ENCODE data around the gene MTCP1. TPM values are rescaled to one million over a fixed set of nuclear protein-coding genes. Genes with fewer than 3 reads are reported as not detected.

The MTCP1 gene, protein sequence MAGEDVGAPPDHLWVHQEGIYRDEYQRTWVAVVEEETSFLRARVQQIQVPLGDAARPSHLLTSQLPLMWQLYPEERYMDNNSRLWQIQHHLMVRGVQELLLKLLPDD
- total RNA-seq (2014; rRNA removed; shearing (Covaris generic)), result 3.8 and 11.6 TPM in 2 replicates

DNA sequence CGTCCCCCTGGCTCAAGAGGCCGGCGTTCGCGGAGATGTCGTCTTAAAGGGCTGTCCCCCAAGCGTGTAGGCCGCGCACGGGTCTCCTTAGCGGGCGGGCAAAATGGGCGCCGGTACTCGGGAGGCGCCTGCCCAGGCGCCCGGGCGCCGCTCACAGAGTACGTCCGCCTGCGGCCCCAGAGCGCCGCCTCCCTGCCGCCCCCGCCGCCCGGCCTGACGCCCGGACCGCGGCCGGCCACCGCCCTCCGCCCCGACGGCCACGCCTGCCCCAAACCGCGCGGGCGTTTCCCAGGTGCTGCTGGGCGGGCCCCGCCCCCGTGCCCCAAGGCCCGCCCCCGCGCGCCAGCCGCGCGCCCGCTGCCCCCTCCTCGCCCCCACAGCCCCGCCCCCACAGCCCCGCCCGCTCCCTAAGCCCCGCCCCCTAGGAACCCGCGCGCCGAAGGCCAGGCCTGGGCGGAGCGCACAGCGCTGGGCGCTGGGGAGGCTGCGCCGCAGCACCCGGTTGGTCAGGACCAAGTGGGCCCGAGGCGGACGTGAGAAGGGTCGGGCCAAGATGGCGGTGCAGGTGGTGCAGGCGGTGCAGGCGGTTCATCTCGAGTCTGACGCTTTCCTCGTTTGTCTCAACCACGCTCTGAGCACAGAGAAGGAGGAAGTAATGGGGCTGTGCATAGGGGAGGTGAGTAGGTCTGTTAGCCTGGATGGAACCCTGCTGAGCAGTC lies at the start of gene MTCP1, which contains the start of the genes BRCC3 and CMC4:
Gene MTCP1, minus strand, starts transcription at position 162 of the 719 bp plus-strand sequence. CDS start 5,126 bp downstream, outside the sequence.
Gene BRCC3, plus strand, starts transcription at position 534 of the 719 bp plus-strand sequence. Its CDS starts 20 bp downstream, at position 554.
Gene CMC4, minus strand, starts transcription at position 162 of the 719 bp plus-strand sequence. CDS start 7,113 bp downstream, outside the sequence.
- peak; percentile 86 for DNase-seq (ENCODE audit: low read depth)

DNA sequence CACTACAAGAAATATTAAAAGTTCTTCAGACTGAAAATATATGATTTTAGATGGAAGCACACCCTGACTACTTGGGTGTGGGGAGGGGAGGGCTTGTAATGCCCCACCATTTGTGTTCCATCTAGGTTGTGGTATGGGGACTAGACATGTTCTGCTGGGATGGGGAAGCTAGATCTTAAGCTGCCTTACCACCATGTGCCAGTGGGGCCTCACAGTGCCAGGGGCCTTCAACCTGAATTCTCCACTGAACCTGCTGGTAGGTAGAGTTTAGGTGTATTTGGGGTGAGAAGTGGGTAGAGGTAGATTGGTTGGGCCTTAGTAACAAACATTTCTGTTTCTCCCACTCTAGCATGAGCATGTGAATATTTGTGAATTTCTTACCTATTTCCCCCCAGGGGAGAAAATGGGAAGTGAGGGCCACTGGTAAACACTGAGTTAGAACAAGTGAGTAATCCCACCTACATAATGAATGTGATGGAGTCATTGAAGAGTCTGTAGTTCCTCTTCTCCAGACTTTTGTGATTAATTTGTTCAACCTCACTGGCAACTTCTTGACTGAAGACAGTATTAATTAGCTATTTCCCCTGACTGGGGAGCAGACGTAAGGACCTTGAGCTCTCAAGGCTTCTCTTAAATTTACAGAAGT lies 44.4 kb upstream of the MTCP1 start:
- no peak for DNase-seq (ENCODE audit: low read depth)

DNA sequence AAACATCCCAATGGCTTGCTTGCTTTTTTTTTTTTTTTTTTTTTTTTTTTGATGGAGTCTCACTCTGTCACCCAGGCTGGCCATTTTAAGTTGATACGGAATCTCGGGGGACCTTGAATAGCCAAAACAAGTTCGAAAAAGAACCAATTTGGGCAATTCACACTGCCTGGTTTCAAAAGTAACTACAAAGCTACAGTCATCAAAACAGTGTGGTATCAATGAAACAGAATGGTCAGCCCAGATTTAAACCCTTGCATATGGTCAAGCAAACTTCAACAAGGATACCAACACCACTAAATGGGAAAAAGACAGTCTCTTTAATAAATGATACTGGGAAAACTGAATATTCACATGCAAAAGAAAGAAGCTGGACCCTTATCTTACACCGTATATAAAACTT lies 42.2 kb upstream of the MTCP1 start:
- no peak for DNase-seq (ENCODE audit: low read depth)

DNA sequence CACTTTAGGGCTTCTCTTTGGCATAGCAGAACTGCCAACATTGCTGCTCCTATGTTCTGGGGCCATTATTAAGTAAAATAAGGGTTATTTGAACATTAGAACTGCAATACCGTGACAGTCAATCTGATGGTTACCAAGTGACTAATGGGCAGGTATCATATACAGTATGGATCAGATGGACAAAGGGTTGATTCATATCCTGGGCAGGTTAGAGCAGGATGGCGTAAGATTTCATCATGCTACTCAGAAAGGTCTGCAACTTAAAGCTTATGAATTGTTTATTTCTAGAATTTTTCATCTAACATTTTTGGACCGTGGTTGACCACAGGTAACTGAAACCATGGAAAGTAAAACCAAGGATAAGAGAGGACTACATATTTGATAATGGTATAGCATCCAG lies 41.2 kb upstream of the MTCP1 start:
- peak; percentile 3 for DNase-seq (ENCODE audit: low read depth)

DNA sequence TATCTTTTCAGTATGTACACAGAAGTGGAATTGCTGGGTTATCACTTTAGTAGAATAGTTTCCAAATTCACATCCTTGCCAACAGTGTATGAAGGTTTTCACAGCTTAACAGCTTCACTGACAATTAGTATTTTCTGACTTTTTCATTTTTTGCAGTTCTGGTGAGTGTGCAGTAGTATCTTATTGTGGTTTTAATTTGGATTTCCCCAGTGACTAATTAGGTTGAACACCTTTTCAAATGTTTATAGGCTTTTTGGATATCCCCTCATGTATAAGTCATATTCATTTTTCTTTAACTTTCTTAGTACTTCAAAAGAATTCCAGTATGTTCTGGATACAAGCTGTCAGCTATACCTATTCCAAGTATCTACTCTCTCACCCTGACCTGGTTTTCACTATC lies 37.5 kb upstream of the MTCP1 start:
- DNase-seq (ENCODE audit: low read depth), result no peak

DNA sequence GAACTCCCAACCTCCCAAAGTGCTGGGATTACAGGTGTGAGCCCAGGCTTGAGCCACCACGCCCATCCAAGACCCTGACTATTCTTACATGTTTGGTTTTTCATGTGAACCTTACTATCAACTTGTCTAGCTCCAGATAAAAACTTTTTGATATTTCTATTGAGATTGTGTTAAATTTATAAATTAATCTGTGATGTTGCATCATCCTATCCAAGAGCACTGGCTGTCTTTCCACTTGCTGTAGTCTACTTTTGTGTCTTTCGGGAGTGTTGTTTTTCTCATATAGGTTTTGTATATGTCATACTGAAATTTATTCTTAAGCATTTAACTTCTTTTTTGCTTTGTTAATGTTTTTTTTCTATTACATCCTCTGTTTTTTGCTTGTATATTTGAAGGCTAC lies 35.0 kb upstream of the MTCP1 start:
- DNase-seq (ENCODE audit: low read depth), result no peak

DNA sequence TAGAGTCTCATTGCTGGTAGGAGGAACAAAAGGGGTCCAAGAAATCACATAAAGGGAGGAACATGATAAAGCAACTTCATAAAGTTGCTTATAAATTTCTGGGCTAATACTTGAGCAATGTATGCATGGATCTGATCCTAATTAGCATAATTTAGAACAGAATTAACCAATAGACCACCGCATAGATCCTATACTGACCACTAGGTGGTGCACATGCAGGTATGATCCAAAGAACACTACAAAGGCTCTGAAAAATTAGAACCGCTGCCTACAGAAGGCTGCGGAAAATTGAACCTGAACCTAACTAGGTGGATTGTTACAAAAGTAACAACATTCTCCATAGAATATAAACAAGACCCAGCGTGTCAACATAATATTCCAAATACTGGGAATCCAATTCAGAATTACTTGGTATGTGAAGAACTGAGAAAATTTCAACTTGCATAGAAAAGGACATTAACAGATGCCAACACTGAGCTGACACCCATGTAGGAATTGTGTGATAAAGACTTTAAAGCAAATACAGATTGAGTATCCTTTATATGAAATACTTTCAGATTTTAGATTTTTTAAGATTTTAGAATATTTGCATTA lies 23.6 kb upstream of the MTCP1 start:
- peak; percentile 36 for DNase-seq (ENCODE audit: low read depth)

DNA sequence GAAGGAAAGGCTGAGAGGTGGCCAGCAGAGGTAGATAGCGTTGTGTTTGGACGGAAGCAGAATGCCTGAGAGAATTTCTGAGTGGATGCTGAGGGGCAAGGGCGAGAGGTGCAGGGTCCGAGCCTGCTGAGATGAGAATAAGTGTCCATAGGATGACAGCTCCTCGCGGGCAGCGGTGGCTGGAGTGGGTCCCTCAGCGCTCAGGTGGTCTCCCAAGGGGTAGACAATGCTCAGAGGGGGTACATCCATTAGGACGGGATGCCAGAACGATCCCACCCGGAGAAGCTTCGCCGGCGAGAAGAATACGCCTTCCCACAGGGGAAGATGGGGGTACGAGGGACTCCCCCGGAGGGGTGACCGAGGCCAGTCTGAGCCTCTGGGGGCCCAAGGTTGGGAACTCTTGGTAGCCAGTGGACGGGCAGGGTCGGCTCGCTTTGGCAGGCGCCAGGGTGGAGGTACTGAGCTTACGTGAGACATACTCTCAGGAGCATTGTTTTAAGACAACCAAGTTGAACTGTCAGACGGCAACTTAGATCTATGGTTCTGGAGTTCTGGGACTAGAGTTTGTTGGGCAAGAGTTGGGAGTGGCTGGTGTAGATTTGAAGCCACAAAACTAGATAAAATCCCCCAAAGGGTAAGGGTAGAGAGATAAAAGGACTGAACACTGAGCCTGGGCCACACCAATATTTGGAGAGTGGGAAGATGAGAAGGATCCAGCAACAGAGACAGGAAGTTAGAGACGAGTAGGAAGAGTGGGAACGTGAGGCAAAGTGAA lies 16.2 kb upstream of the MTCP1 start:
- no peak for DNase-seq (ENCODE audit: low read depth)

DNA sequence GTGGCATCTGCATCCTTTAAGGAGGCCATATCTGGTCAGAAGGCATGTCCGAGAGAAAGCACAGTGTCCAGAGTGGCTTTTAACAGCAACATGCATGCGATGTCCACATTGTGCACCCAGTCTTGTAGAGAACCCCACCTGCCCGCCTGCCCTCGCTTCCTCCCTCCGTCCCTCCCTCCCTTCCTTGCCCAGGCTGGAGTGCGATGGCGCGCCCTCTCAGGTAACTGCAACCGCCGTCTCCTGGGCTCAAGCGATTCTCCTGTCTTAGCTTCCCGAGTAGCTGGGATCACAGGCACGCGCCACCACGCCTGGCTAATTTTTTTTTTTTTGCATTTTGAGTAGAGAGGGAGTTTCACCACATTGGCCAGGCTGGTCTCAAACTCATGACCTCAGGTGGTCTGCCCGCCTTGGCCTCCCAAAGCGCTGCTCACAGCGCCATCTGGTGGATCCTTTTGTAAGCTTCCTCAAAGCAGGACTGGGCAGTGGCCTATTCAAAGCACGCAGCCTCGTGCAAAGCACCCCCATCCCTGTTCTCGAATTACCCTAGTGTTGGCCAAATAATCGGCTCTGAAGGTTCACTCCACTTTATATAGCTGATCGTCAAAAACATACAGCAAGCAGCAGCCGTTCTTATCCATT lies 15.4 kb upstream of the MTCP1 start:
- peak; percentile 34 for DNase-seq (ENCODE audit: low read depth)

DNA sequence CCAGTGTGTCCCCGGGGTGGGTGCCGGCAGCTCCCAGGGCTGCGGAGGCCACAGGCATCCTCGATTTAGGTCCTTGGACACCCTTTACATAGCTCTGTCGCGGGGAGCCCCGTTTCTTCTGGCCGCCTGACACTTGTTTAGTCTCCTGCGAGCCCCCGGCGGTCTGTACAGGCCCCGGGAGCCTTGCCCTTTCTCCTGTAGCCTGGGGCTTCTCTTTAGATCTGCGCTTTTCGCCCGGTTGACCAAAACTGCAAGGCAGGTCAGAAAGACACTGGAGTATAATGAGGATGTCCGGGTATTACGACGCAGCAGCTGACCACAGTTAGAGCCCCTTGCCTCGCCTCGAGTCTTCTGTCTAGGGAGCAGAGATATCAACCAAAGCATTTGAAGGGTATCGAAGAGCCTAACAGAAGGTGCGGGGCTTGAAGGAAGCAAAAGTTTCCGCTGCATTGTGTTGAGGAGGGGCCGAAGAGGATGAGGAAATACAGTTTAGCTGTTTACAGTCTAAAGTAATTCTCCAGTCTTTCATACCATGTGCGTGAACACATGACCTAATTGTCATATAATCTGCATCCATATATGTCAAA lies 851 bp upstream of the MTCP1 start:
- DNase-seq (ENCODE audit: low read depth), result peak; percentile 35

DNA sequence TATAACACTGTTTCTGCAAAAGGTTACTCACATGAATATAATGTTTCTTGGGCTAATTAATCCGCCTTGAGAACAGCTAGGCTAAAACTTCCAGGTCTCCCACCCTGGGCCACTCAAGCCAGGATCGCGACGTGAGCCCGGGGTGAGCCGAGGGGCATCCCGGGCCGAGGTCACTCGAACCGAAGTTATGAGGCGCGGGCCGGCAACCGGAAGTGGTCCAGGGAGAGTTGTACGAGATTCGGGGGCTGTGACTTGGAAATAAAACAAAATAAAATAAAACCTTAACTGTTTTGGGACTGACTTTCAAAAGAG lies 317 bp downstream of the MTCP1 start:
- DNase-seq (ENCODE audit: low read depth), result no peak

DNA sequence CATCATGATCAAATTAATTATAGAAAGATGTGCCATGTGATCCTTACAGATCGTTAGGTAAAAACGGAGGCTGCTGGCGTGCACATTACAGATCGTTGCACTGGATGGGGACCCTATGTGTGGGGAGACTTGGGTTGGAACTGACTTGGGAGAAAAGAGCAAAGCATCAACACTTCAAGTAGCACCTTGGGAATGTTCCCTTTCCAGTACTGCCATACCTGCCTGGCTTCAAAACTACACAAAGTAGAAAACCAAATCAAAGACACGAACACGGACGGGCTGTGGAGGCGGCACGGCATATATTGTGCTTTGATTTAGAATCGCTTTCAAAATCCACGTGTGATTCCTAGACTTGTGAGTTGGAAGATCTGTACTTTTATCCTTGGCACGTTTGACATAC lies 898 bp downstream of the MTCP1 start:
- peak; percentile 19 for DNase-seq (ENCODE audit: low read depth)

DNA sequence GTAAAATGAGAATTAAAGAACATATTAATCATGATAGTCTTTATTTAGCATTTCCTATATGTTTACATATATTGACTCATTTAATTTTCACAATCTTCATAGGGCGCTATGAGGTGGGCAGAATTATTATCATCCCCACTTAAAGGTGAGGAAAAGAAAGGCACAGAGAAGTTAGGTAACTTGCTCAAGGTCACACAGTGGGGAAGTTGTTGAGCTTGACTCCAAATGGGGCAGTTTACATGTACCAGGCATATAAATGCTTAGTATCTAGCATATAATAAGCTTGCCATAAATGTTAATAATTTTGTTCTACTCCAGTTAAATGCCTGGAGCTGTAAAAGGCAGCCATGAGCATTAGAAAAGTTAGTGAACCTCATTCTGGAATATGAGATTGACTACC lies 1.5 kb downstream of the MTCP1 start:
- no peak for DNase-seq (ENCODE audit: low read depth)

DNA sequence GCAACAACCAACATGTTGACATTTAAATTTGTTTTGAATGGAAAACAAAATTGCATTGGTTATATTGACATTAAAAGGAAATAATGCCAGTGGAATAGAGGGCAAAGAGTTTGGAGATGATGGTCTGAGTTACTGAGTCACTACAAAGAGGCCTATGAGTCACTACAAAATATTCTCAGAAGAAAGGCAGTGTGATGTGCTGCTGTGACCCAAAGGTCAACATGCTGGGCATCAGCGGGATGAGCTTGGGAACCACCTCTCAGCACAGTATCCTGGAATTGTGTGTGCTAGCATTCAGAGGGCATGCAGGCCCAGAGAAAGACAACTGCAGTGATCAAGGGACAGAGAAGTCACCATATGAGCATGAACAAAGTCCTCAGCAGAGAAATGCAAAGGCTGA lies 2.8 kb downstream of the MTCP1 start:
- peak; percentile 93 for DNase-seq (ENCODE audit: low read depth)

DNA sequence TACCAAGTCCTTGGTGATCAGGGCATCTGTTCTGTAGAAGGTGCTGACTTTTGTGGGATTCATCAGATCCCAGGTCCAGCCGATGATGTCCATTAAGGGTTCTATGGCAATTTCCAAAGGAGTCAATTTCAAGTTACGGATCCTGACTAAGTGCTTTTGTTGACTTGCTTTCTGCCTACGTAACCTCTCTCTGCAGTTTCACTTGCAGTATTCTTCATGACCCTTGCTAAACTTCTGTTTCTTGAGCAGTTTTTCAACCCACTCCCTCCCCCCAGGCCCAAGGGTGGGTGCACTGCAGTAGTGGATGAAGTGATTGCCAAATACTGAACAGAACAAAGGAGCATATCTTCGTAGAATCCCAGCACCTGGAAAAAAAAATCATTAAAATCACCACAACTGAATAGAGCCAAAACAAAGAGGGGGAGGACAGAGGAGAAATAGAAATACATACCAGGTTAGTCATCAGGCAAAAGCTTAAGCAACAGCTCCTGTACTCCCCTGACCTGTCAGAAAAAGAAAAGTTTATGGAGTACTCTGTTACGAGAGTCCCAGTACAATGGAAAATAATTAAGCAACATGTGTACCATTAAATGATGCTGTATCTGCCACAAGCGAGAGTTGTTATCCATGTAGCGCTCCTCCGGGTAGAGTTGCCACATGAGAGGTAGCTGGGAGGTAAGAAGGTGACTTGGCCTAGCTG lies 5.8 kb downstream of the MTCP1 start:
- DNase-seq (ENCODE audit: low read depth), result peak; percentile 82

DNA sequence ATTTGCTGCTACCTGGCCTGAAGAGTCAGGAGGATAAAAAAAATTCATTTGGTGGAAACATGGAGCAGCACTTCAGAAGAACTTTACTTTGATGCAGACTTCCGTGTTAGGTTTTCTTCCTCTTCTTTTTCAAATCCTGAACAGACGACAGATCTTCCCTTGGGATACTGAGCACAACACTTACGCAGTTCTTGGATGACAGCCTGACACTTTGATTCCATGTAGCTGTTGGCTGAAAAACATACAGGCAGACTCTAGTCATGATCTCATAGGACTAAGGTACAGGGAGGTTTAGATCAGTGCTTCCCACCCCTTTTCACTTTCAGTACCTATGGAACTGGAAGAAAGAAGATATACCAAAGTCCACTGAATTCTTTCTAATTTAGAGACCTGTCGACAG lies 9.2 kb downstream of the MTCP1 start:
- DNase-seq (ENCODE audit: low read depth), result no peak

DNA sequence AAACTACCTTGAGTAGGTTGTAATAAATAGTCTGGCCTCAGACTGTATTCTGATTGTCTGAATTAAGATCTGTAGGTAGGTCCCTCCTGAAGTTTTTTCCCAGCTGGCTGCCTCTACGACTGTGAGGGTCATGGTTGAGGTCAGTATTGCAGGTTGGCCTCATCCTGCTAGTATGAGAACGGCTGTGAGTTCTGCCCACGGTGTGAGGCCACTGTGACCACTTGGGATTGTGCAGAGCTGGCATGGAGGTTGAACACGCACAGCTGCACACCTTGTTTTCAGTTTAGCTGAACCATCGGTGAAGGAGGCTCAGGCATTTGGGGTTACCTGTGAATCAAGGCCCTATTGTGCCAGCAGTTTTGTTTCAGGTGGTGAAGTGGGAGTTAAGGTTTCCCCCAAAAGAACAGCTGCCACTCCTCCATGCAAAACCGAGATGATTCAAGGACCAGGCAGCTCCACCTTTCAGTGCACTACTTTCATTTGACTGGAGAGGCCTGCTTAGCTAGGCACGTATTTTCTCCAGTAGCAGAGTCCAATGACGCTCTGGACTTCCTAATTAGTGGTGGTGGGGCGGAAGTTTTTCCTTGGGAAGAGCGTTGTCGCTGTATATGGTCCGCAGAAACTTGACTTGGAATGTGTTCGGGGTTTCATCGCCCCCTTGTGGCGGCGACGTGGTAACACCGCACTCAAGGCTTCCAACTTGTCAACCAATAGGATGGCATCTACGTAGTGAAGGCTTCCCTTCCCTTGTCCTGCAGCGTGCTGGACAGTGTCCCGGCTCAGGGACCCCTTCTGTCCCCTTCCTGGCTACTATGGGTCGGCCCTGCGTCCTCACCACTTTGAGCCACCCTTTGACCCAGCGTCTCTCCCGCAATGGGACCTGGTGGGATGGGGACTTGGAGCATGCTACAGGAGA lies 13.8 kb downstream of the MTCP1 start:
- peak; percentile 80 for DNase-seq (ENCODE audit: low read depth)

DNA sequence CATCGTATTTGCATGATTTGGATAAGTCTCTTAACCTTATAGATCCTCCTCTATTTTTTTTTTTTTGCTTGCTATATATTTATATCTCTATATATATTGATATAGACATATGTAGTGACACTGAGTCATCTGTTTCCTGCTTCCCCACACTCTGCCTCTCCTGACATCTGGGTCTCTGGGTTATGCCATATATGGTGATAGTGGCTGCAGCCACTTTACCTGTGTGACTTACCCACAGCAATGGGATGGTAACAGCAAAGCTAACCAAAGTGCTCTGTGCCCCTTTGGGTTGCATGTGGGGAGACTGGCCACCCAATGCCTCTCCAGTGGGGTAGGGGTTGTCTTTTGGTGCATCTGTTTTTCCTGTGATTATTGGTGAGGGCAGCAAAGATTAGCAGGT lies 14.5 kb downstream of the MTCP1 start:
- DNase-seq (ENCODE audit: low read depth), result no peak

DNA sequence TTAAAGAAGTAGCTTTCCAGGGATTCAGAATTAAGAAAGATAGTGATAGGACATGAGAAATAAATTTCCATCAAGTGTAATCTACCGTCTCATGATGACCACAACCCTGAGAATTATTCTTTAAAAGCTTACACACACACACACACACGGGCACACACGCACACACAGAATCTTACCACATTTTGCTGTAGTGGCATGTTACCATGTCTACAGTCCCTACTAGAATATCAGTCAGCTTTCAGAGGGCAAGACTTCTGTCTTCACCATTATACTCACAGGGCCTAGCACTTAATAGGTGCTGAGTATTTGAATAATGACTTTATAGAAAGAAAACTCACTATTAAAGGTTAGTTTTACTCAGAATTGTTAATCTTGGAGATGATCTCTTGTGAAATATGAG lies 15.4 kb downstream of the MTCP1 start:
- DNase-seq (ENCODE audit: low read depth), result no peak

Data from M059J (cell line).